ENCODE measurements around the gene KCNK13. TPM values are rescaled to one million over a fixed set of nuclear protein-coding genes. Genes with fewer than 3 reads are reported as not detected.
"Not testable (repeated sequence)": the region's sequence is repeated elsewhere in the genome, so short reads cannot be mapped to it uniquely, and the experiment has no call there.

Gene KCNK13
- total and polyA plus RNA-seq, 2 of the 13 experiments (the other 11 are each of a cell fraction or from before 2014, with no cell fraction given): 0.08 to 0.29 TPM

DNA sequence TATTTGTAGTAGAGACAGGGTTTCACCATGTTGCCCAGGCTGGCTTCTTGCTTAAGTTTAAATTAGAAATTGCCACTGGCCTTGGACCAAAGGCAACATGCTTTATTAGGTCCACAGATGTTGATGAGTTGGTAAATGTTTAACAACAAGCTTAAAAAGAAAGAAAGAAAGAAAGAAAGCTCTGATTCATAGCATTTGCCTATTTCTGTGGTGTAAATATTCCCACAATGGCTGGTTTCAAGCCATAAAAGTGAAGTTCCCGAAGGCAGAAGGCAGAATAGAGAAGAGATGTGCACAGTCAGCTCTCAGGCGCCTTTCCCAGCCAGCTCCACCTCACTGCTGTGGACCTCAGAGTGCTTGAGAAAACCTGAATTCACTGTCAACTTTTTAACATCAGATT is 26.4 kb downstream of the KCNK13 start:
- ATAC-seq: no peak; the same call in 2 of the 3 replicates
- no peaks in the 10 kb centered on the region for H4K20me1 ChIP-seq (ENCODE audit: insufficient read depth, low read length)
- POLR2A ChIA-PET: no interaction called here
- H3K79me2 ChIP-seq (ENCODE audit: insufficient read depth, low read length): no peaks in the 10 kb centered on the region
- no TSS peak for BruUV-seq (replicated peaks)
- intact Hi-C loops (cut with micrococcal nuclease; ENCODE audit: unreplicated experiment): no loop called here
- H3K9ac ChIP-seq (ENCODE audit: insufficient read depth, low read depth, low read length): no peak overlapping the region
- H3K4me1 ChIP-seq (ENCODE audit: insufficient read depth, low read length): peaks cover 12% of the 10 kb centered on the region; the same call in 1 of the 2 replicates
- no peak for FAIRE-seq
- 7% methylated on average over 2 of the region's 2 CpGs for WGBS (ENCODE audit: low lambda C conversion rate)
- H3K4me3 ChIP-seq (replicated peaks in 1 of 3; ENCODE audit: insufficient read depth in 1 of 3, low read depth in 2 of 3, low read length in 3 of 3): no peak overlapping the region
- H3K36me3 ChIP-seq (replicated peaks in 1 of 2; ENCODE audit: control insufficient read depth in 1 of 2, insufficient read depth in 2 of 2, low read length in 2 of 2): no peaks in the 10 kb centered on the region
- no peak for DNase-seq (ENCODE audit: low spot score)
- 0 out of 2 replicates have a peak overlapping the region, but pooled peaks have one; percentile 3 for H3K4me2 ChIP-seq (ENCODE audit: low read depth, low read length)
- H3K9me3 ChIP-seq (ENCODE audit: low read length): no peaks in the 10 kb centered on the region
- H3K27ac ChIP-seq (ENCODE audit: extremely low read length, insufficient read depth, low read length): no peak overlapping the region
- no peaks in the 10 kb centered on the region; a peak in 2 of 5 replicates for H3K27me3 ChIP-seq (ENCODE audit: control insufficient read depth in 1 of 2, insufficient read depth in 2 of 2, low read length in 2 of 2)
- 0 out of 4 replicates have a peak, but pooled peaks have one; percentile 2 to 7 for TF ChIP-seq MAFK (conservative IDR thresholded peaks at IDR 0.05 in 1 of 2, IDR thresholded peaks at IDR 0.05 in 1 of 2; ENCODE audit: low read length in 2 of 2)
- TF ChIP-seq, protein P1, sequence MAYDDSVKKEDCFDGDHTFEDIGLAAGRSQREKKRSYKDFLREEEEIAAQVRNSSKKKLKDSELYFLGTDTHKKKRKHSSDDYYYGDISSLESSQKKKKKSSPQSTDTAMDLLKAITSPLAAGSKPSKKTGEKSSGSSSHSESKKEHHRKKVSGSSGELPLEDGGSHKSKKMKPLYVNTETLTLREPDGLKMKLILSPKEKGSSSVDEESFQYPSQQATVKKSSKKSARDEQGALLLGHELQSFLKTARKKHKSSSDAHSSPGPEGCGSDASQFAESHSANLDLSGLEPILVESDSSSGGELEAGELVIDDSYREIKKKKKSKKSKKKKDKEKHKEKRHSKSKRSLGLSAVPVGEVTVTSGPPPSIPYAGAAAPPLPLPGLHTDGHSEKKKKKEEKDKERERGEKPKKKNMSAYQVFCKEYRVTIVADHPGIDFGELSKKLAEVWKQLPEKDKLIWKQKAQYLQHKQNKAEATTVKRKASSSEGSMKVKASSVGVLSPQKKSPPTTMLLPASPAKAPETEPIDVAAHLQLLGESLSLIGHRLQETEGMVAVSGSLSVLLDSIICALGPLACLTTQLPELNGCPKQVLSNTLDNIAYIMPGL (CRISPR knock-in tag; IDR thresholded peaks at IDR 0.05; ENCODE audit: borderline replicate concordance in 1 of 2, low read depth in 1 of 2): no peak
- no peak for TF ChIP-seq SOX13 (IDR thresholded peaks at IDR 0.05)
- 0 out of 4 replicates have a peak, but pooled peaks of 1 of the 2 experiments have one; percentile 6 for TF ChIP-seq SOX13 (CRISPR knock-in tag; conservative IDR thresholded peaks at IDR 0.05 in 1 of 2, IDR thresholded peaks at IDR 0.05 in 1 of 2)
- TF ChIP-seq, protein P2, sequence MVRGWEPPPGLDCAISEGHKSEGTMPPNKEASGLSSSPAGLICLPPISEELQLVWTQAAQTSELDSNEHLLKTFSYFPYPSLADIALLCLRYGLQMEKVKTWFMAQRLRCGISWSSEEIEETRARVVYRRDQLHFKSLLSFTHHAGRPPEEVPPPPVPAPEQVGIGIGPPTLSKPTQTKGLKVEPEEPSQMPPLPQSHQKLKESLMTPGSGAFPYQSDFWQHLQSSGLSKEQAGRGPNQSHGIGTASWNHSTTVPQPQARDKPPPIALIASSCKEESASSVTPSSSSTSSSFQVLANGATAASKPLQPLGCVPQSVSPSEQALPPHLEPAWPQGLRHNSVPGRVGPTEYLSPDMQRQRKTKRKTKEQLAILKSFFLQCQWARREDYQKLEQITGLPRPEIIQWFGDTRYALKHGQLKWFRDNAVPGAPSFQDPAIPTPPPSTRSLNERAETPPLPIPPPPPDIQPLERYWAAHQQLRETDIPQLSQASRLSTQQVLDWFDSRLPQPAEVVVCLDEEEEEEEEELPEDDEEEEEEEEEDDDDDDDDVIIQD (CRISPR knock-in tag; IDR thresholded peaks at IDR 0.05; ENCODE audit: low read depth): no peak
- TF ChIP-seq NFE2 (CRISPR knock-in tag; IDR thresholded peaks at IDR 0.05): no peak
- TF ChIP-seq ATAD3A (CRISPR knock-in tag; IDR thresholded peaks at IDR 0.05): no peak
- no peak for TF ChIP-seq NFRKB (IDR thresholded peaks at IDR 0.05)
- no peak for TF ChIP-seq MAF1 (CRISPR knock-in tag; IDR thresholded peaks at IDR 0.05; ENCODE audit: borderline replicate concordance)
- TF ChIP-seq ZNF766 (CRISPR knock-in tag; IDR thresholded peaks at IDR 0.05; ENCODE audit: borderline replicate concordance): no peak
- H2AFZ ChIP-seq (ENCODE audit: low read length): no peak overlapping the region
- in situ Hi-C loops (cut with HindIII; ENCODE audit: extremely low pct_ligation_motif_present, low pct_unique_long_range_greater_than_20kb): no loop called here
- CTCF ChIA-PET (ENCODE audit: low intra/inter-chr PET ratio, low total read pairs): no interaction called here

DNA sequence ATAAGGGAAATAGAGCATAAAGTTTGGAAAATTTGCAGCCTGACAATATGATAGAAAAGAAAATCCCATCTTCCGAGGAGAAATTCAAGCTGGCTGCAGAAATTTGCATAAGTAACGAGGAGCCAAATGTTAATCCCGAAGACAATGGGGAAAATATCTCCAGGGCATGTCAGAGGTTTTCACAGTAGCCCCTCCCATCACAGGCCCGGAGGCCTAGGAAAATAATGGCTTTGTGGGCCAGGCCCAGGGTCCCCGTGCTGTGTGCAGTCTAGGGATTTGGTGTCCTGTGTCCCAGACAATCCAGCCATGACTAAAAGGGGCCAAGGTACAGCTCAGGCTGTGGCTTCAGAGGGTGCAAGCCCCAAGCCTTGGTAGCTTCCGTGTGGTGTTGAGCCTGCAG is 27.7 kb downstream of the KCNK13 start:
- FAIRE-seq; H3K4me3 ChIP-seq (replicated peaks in 1 of 3; ENCODE audit: insufficient read depth in 1 of 3, low read depth in 2 of 3, low read length in 3 of 3); DNase-seq (ENCODE audit: low spot score); H4K20me1 ChIP-seq (ENCODE audit: insufficient read depth, low read length); H3K27me3 ChIP-seq (ENCODE audit: control insufficient read depth in 1 of 2, insufficient read depth in 2 of 2, low read length in 2 of 2); ATAC-seq; H3K27ac ChIP-seq (ENCODE audit: extremely low read length, insufficient read depth, low read length); H3K9ac ChIP-seq (ENCODE audit: insufficient read depth, low read depth, low read length); CTCF ChIA-PET (ENCODE audit: low intra/inter-chr PET ratio, low total read pairs); in situ Hi-C loops (cut with HindIII; ENCODE audit: extremely low pct_ligation_motif_present, low pct_unique_long_range_greater_than_20kb); H3K79me2 ChIP-seq (ENCODE audit: insufficient read depth, low read length); H3K4me2 ChIP-seq (ENCODE audit: low read depth, low read length); H3K36me3 ChIP-seq (replicated peaks in 1 of 2; ENCODE audit: control insufficient read depth in 1 of 2, insufficient read depth in 2 of 2, low read length in 2 of 2); H3K9me3 ChIP-seq (ENCODE audit: low read length); BruUV-seq (replicated peaks); intact Hi-C loops (cut with micrococcal nuclease; ENCODE audit: unreplicated experiment); H2AFZ ChIP-seq (ENCODE audit: low read length); POLR2A ChIA-PET: not testable (repeated sequence)
- 5% methylated on average over 6 of the region's 6 CpGs for WGBS (ENCODE audit: low lambda C conversion rate)
- peaks cover 12% of the 10 kb centered on the region; the same call in 1 of the 2 replicates for H3K4me1 ChIP-seq (ENCODE audit: insufficient read depth, low read length)

Data from HepG2 (cell line).